HG02884 (cell line): ENCODE measurements around the gene ABI3.
"Not testable (repeated sequence)": the region's sequence is repeated elsewhere in the genome, so short reads cannot be mapped to it uniquely, and the experiment has no call there.

Experiments
- ATAC-seq: cut with Tn5 transposase; IDR thresholded peaks from one replicate; pipeline ENCODE4 v1.9.1; 2021; ENCODE audit warnings: mild to moderate bottlenecking, moderate library complexity; ENCODE audit not compliant: unreplicated experiment

ABI3 gene

GRCh38 chr17:49210158-49211029, at the start of gene ABI3, which contains the start of gene GNGT2:
Gene ABI3 (plus strand): TSS chr17:49210707. CDS start chr17:49210725, 18 bp downstream.
Gene GNGT2 (minus strand): TSS chr17:49210574. CDS start chr17:49207422, 3,152 bp downstream.
- ATAC-seq, result peak; percentile 71

- ATAC-seq, result no peak
Observed at GRCh38 chr17:49162866-49163265, 47.6 kb upstream of the ABI3 start.

GRCh38 chr17:49165143-49165542, 45.4 kb upstream of the ABI3 start:
- no peak for ATAC-seq

GRCh38 chr17:49168706-49169105, 41.8 kb upstream of the ABI3 start:
- ATAC-seq, result no peak

GRCh38 chr17:49170216-49170615, 40.3 kb upstream of the ABI3 start:
- no peak for ATAC-seq

- ATAC-seq, result not testable (repeated sequence)
Observed at GRCh38 chr17:49170711-49171110, 39.8 kb upstream of the ABI3 start.

GRCh38 chr17:49175978-49176377, 34.5 kb upstream of the ABI3 start:
- ATAC-seq, result not testable (repeated sequence)

- ATAC-seq, result no peak
Observed at GRCh38 chr17:49180303-49180702, 30.2 kb upstream of the ABI3 start.

GRCh38 chr17:49180998-49181635, 29.4 kb upstream of the ABI3 start:
- ATAC-seq, result no peak

- ATAC-seq, result no peak
Observed at GRCh38 chr17:49183341-49183740, 27.2 kb upstream of the ABI3 start.

GRCh38 chr17:49183801-49184200, 26.7 kb upstream of the ABI3 start:
- ATAC-seq, result no peak

- ATAC-seq, result not testable (repeated sequence)
Observed at GRCh38 chr17:49184522-49184921, 26.0 kb upstream of the ABI3 start.

GRCh38 chr17:49185381-49185780, 25.1 kb upstream of the ABI3 start:
- not testable (repeated sequence) for ATAC-seq

- no peak for ATAC-seq
Observed at GRCh38 chr17:49187301-49187700, 23.2 kb upstream of the ABI3 start.

GRCh38 chr17:49190932-49191331, 19.6 kb upstream of the ABI3 start:
- ATAC-seq, result no peak

- no peak for ATAC-seq
Observed at GRCh38 chr17:49191409-49191916, 19.0 kb upstream of the ABI3 start.

GRCh38 chr17:49191917-49192741, 18.4 kb upstream of the ABI3 start:
- ATAC-seq, result peak; percentile 52

- no peak for ATAC-seq
Observed at GRCh38 chr17:49193513-49194296, 16.8 kb upstream of the ABI3 start.

GRCh38 chr17:49194297-49194607, 16.3 kb upstream of the ABI3 start:
- ATAC-seq, result no peak

- no peak for ATAC-seq
Observed at GRCh38 chr17:49195751-49196150, 14.8 kb upstream of the ABI3 start.
